GM18502 (cell line): Measurements from ENCODE around the gene ATP1A3.

Experiments used
- ATAC-seq: cut with Tn5 transposase; IDR thresholded peaks from one replicate; pipeline ENCODE4 v1.9.1; 2021; ENCODE audit warnings: mild to moderate bottlenecking; ENCODE audit not compliant: unreplicated experiment, poor library complexity

Gene ATP1A3

DNA sequence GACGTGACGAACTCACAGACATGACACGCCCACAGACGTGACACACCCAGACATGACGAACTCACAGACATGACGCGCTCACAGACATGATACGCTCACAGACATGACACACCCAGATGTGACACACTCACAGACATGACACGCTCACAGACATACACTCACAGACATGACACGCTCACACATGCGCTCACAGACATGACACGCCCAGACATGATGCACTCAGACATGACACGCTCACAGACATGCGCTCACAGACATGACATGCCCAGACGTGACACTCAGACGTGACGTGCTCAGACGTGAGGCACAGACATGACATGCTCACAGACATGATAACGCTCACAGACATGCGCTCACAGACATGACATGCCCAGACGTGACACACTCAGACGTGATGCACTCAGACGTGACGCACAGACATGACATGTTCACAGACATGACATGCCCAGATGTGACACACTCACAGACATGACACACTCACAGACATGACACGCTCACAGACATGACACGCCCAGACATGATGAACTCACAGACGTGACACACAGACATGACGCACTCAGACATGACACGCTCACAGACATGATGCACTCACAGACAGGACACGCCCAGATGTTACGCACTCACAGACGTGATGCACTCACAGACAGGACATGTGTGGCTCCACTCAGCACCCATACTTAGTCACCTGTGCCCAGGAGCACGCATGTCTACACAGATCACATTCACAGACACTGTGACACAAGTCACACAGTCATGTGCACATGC lies 73.9 kb downstream of the ATP1A3 start:
- ATAC-seq = no peak

DNA sequence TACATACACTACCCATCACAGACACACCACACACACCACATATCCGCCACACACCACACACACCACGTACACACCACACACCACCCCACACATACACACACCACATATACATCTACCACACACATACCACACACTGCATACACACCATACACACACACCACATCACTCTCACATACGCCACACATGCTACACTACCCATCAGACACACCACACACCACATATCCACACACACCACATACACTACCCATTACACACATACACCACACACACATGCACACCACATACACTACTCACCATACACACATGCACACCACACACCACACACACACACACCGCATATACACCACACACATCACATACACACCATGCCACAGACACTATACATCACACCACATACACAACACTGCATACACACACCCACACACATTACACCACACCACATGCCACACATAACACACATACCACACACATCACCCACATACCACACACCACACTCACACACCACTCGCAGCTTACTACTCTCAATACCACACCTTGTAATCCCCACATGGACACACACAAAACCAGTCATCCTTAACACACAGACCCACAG lies 75.3 kb downstream of the ATP1A3 start:
- no peak for ATAC-seq

DNA sequence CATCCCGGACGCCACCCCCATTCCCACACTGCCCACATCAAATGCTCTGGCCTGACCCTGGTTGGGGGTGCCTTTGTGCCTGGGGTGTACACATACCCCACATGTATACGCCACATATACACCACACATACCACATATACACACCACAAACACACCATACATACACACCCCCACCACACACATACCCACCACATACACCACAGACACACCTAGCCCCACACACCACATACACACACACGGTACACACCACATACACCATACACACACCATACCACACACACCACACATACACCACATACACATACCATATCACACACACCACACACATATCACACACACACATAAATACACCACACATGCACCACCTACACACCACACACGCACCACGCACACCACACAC lies 75.9 kb downstream of the ATP1A3 start:
- no peak for ATAC-seq

GRCh38 chr19:41917676-41918075 lies 76.4 kb downstream of the ATP1A3 start:
- no peak for ATAC-seq
